Stimulated activated CD4-positive, alpha-beta T cell treated with anti-CD3 and anti-CD28 coated beads, Interleukin-4, amount 100 ng/mL, for 1 hour (primary cell): ENCODE results near the gene TOP2A.

ENCODE experiments used
- DNase-seq: peaks from one replicate; pipeline ENCODE4 v3.0.0-alpha.2; 2020

The TOP2A gene

GRCh38 chr17:40451420-40451819 lies 33.7 kb upstream of the TOP2A start:
- DNase-seq, result no peak

GRCh38 chr17:40450175-40450574 lies 32.5 kb upstream of the TOP2A start:
- DNase-seq, result peak; percentile 40

- no peak for DNase-seq
Observed at GRCh38 chr17:40448639-40449261, 31.1 kb upstream of the TOP2A start.

- DNase-seq, result no peak
Observed at GRCh38 chr17:40448213-40448638, 30.5 kb upstream of the TOP2A start.

GRCh38 chr17:40447806-40448205 lies 30.1 kb upstream of the TOP2A start:
- DNase-seq, result no peak

- DNase-seq, result no peak
Observed at GRCh38 chr17:40447148-40447644, 29.5 kb upstream of the TOP2A start.

- DNase-seq, result no peak
Observed at GRCh38 chr17:40445751-40446468, 28.2 kb upstream of the TOP2A start.

GRCh38 chr17:40443988-40444899 lies 26.5 kb upstream of the TOP2A start:
- no peak for DNase-seq

GRCh38 chr17:40443196-40443987 lies 25.7 kb upstream of the TOP2A start, which contains the start of gene IGFBP4:
IGFBP4 (plus strand) TSS chr17:40443450; CDS start chr17:40443736, 286 bp downstream.
- peak; percentile 74 for DNase-seq

GRCh38 chr17:40442392-40443195 lies 24.9 kb upstream of the TOP2A start:
- no peak for DNase-seq

GRCh38 chr17:40440166-40440565 lies 22.5 kb upstream of the TOP2A start:
- no peak for DNase-seq

GRCh38 chr17:40437095-40437732 lies 19.5 kb upstream of the TOP2A start:
- no peak for DNase-seq

GRCh38 chr17:40436636-40437035 lies 18.9 kb upstream of the TOP2A start:
- DNase-seq, result no peak

GRCh38 chr17:40433551-40434415 lies 16.1 kb upstream of the TOP2A start:
- no peak for DNase-seq

GRCh38 chr17:40432864-40433528 lies 15.3 kb upstream of the TOP2A start:
- no peak for DNase-seq

GRCh38 chr17:40431231-40431602 lies 13.5 kb upstream of the TOP2A start:
- no peak for DNase-seq

GRCh38 chr17:40430272-40431230 lies 12.9 kb upstream of the TOP2A start:
- DNase-seq, result no peak

- DNase-seq, result no peak
Observed at GRCh38 chr17:40427002-40427491, 9.4 kb upstream of the TOP2A start.
